Measurements from ENCODE around the gene SNRPA1.
A peak's percentile ranks its signal among the peaks of the same experiment; 100 is the strongest.

Gene SNRPA1

DNA sequence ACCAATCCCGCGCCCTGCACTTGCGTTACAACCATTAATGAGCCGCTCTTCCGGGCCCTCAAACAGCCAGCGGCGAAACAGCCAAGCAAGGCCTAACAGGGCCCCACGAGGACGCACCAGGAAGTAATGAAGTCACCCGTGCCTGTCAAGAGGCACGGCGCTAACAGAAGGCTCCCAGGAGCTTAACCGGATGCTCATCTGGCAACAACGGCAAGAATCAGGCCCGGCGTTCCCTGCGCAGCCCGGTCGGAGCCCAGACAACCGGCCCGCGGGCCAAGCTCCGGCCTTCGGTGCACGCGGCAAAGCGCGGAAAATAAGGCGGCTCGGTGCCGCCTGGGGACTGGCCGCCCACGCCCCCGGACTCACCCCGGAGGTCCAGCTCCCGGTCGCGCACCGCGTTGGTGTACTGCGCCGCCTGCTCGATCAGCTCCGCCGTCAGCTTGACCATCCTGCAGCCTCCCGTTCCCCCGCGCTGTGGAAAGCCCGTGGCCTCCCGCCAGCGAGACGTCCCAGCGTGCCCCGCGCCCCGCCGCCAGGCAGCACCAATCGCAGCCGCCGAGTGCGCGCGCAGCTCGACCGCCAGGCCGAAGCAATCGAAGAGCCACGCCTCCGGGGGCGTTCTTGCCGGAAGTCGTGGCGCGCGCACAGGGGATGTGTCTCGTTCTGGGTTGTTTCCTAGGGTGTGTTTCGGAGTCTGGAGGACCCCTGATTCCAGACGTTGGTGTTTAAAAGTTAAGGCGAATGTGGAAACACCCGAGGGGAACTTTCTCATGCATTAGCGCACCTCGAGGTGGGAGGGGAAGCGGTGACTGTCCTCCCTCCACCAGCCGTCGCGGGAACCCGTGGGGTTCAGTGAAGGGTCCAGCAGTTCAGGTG is at the start of gene SNRPA1:
SNRPA1 (minus strand) TSS at position 518 of the 876 bp plus-strand sequence; CDS start at position 448, 70 bp downstream.
- peak; percentile 97 to 98 for DNase-seq (ENCODE audit: low read depth in 2 of 2)

- DNase-seq (ENCODE audit: low read depth in 2 of 2), result no peak
Measured at GRCh38 chr15:101342056-101342455, 47.0 kb upstream of the SNRPA1 start.

DNA sequence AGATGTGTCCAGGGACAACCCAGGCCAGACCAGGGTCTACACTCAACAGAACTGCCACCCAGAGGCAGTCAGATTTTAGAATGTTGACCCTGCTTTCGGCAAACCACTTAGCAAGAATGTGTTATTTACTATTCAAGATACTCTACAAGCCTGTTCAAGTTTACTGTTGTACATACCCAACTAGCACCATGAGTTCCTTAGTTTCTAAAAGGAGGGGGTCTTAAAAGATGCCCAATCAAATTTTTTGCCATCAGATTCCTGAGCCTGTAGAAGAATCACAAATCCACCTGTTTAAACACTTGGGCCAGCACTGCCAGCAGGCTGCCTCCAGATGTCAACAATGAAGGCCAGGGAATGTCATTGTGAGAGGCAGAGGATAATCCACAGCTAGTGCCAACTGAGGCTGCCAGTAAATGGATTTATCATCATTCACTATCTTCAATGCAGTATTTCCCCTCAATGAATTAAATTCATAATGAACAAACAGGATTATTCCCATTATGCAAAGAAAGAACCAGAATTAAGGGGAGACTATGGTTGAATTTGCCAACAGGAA is 43.5 kb upstream of the SNRPA1 start:
- no peak for DNase-seq (ENCODE audit: low read depth in 2 of 2)

- no peak for DNase-seq (ENCODE audit: low read depth in 2 of 2)
Measured at GRCh38 chr15:101337976-101338375, 42.9 kb upstream of the SNRPA1 start.

DNA sequence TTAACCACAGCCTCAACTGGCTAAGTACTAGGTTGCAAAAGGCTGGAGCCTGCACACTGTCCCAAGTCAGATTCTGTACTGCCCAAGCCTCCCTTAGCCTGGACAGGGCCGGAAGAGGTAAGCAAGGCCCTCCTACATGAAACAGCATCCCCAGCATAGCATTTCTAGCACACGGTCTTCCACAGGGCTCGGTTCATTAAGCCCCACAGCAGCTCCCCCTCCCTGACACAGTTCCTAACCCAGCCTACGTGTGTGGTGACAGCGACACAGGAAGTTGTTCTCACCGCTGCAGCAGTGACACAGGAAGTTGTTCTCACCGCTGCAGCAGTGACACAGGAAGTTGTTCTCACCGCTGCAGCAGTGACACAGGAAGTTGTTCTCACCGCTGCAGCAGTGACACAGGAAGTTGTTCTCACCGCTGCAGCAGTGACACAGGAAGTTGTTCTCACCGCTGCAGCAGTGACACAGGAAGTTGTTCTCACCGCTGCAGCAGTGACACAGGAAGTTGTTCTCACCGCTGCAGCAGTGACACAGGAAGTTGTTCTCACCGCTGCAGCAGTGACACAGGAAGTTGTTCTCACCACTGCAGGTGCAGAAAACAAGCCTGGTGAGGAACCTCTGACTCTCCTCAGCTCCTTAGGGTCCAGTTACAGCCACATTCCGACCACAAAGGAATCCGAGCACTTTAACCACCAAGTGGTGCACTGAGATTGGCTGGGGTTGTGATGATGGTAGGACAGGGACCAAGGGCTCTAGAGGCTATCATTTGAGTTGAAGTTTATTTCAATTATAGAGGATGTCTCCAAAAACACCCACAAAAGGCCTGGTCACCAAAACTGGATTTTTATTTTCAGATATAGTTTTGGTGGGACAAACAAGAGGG is 39.1 kb upstream of the SNRPA1 start:
- DNase-seq (ENCODE audit: low read depth in 2 of 2), result peak; percentile 18 to 30

DNA sequence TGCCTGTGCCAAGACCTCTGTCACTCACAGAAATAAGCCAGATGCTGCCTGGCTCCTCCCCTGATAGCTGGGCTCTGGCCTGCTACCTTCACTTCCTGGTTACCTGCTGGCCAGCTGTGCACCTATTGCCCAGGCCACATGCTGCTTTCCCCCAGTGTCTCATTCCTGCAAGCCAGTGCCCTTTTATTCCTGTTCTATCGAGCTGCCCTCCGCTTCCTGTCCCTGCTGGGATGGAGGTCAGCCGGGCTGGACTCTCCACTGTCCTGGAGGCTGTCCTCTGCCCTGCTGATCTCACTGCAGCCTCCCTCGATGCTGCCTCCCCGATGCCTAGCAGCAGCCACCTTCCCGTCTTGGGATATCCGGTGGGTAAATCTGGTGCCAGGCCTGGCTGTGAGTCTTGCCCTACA is 37.0 kb upstream of the SNRPA1 start:
- DNase-seq (ENCODE audit: low read depth in 2 of 2), result no peak

GRCh38 chr15:101329867-101330380 is 34.9 kb upstream of the SNRPA1 start:
- DNase-seq (ENCODE audit: low read depth in 2 of 2), result no peak

DNA sequence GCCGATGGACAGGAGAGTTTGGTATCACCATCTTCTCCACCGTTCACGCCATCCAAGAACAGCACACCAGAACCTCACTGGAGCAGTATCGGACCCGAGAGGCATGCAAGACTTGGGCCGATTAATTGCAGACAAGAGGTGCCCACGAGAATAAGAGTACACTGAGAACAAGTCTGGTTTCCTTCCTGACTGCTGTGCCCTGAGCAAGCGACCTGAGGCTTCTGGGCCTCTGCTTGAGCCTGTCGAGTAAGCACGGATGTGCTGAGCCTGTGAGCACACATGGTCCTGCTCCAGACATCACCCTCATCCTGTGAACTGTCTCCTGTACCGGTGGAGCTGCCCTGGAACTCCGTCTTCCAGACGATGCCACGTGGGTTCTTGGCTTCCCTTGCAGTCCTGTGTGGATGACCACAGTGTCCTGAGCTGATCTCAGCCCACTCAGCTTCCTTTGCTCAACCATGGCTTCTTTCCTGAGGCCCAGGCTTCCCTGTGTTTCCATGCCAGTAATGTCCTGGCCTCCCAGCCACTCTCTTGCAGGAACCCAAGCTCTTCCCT is 34.3 kb upstream of the SNRPA1 start:
- DNase-seq (ENCODE audit: low read depth in 2 of 2), result no peak

DNA sequence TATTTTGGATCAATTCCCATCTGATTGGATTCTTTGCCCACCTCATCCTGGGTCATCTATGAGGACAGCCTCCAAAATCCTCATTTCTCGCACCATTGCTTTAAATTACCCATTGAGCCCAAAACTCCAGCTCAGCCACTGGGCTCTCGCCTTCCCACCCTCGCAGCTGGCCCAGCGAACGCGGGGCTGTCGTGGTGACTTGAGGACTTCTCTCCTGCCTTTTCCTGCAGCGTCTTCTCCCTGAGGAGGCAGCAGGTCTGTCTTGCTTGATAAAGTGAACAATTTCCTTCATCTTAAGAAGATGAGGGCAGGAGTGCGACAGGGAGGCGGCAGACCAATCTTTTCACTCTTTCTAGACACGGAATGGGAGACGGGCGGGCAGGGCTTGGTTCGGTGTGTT is 33.0 kb upstream of the SNRPA1 start:
- DNase-seq (ENCODE audit: low read depth in 2 of 2), result no peak

GRCh38 chr15:101327147-101327740 is 32.2 kb upstream of the SNRPA1 start:
- no peak for DNase-seq (ENCODE audit: low read depth in 2 of 2)

DNA sequence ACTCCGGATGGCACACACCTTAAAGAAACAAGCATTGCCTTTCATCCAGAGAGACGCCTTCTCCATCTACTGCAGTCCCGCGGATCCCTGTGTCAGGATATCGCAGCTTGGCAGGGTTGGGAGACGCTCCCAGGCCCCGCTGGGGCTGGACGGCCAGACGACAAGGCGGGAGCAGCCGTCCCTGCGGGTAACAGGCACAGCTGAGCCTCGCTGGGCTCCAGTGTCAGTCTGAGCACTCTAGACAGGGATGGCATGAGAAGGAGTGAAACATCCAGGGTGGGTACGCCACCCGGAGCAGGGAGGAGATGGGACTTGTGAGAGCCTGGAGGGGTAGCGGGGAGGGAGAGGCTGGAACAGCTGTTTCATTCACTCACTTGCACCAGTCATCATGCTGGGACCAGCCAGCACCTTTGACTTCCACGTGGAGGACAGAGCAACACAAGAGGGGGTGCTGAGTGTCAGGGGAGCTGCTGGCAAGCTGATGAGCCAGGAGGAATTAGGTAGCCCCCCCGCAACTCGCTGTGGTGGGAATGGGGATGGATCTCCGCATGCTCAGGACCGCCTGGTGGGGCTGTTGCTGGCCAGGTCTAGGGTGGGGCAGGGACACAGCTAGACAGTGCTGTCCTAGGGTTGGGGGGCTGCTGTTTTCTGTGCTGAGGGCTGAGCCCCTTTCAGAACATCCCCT is 31.6 kb upstream of the SNRPA1 start:
- no peak for DNase-seq (ENCODE audit: low read depth in 2 of 2)

DNA sequence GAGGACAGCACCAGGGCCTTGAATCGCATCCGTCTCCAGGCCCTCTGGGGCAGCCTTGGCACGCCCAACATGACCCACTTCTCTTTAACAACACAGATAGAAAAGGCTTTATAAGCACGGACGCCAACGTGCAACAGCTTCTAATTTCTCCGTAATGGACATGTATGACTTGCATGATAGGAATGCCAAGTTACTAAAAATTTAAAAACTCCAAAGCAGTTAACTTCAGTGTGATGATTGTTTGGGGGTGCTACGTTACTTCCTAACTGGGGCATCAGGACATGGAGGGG is 30.9 kb upstream of the SNRPA1 start:
- DNase-seq (ENCODE audit: low read depth in 2 of 2), result no peak

DNA sequence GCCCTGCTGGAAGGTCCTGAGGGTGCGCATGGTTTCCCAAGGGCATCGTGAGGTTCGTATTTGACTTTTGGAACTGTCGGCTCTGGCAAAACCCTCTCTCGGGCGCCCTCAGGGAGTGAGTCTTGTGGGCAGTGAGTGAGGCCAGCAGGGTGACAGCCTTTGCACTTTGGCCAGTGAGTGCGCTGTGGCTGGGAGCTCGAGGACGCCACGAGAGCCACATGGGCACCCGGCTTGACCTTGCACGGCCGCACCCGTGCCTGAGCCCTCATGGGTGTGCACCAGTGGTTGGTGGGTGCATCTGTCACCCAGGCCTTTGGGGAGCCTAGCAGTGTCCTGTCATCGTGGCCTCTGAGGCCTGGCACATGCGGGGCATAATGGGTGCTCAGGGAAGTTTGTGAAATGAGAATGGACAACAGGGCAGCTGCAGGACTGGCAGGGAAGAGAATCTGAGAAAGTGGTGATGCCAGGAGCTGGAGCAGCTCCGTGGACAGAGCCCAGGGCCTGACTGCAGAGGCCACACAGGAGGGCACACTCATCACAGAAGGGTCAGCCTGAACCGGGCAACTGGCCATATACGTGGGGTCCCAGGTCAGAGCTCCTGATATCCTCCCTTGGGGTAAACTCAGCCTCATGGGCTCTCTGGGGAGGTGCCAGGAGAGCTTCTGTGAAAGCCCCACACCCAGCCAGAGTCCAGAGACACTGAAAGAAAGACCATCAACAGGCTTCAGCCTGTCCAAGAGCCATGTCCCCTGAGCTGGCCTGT is 30.4 kb upstream of the SNRPA1 start:
- DNase-seq (ENCODE audit: low read depth in 2 of 2), result no peak

DNA sequence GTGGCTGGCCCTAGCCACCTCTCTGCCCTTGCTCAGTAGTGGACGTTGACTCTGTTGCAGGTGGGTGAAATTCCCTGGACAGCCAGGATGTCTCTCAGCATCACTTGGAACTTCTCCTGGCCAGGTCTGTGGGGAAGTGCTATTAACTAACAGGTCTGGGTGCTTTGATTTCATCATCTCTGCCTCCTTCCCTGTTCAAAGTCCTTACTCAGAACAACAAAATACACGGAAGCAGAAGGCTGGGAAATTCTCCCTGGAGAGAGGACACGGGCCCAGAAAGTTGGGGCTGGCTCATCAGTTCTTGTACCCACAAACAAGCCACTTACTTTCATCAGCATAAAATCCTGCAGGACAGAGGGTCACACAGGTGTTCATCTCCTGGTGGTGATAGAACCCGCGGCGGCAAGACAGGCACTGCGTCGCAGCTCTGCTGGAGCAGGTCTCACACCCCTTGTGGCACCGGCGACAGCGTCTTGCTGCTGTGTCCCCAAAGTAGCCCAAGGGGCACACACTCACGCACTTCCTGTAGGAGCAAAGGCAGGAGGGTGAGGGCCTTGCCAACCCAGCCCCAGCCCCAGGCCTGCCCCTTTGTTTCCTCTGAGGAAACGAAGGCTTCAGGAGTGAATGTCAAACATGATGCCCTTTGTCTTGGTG is 29.6 kb upstream of the SNRPA1 start:
- no peak for DNase-seq (ENCODE audit: low read depth in 2 of 2)

DNA sequence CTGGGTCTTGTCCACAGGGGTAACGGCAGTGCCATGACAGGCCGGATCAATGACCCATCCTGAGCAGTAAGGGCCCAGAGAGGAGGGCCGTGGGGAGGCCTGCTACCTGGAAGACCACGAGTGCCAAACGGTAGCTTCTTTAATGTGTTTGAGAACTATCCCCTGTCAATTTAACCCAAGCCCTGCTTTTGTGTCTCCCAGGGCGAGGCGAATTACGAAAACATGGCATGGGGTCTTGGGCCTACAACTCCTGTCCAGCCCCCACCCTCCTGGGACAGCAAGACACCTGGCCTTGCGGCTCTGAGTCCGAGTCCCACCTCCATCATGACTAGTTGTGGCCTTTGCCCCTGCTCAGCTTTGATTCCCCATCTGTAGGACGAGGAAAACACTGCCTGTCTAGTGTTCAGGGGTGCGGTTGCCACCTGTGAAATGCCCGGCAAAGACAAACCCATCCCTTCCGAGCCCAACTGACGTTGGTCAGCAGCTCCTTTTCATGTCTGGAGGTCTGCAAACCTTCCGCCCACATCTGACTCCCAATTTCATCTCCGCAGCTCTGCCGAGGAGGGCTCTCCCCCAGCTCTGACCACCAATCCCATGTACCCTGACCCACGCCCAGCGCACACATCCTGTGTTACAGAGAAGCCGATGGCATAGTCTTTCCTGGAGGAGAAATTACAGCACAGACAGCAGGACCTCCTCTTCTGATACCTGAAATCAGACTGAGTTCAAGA is 28.9 kb upstream of the SNRPA1 start:
- no peak for DNase-seq (ENCODE audit: low read depth in 2 of 2)

DNA sequence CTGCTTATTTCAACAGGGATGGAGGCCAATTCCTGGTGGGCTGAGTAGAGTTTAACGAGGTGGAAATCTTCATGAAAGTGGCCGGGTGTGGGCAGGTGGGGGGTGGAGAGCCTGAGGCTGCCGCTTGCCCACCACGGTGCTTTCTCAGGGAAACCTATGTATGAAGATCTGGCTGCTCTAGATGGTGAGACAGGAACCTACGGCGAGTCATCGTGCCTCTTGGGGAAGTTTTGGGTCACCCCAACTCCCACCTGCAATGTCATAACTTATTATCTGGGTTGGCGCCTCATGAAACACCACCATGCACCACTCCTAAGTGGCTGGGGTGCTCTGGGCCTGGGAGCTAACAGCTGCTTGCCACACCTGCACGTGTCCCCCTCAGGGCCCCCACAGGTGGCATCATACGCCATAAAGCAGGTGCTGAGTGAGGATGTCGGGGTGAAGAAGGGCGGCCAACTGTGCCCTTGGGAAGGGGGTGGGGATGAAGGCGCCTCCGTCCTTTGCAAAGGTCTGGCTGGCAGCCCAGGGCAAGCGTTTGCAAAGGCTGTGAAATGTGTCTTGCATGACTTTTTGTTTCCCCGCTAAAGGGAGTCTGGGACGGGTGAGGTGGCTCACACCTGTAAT is 27.9 kb upstream of the SNRPA1 start:
- no peak for DNase-seq (ENCODE audit: low read depth in 2 of 2)

DNA sequence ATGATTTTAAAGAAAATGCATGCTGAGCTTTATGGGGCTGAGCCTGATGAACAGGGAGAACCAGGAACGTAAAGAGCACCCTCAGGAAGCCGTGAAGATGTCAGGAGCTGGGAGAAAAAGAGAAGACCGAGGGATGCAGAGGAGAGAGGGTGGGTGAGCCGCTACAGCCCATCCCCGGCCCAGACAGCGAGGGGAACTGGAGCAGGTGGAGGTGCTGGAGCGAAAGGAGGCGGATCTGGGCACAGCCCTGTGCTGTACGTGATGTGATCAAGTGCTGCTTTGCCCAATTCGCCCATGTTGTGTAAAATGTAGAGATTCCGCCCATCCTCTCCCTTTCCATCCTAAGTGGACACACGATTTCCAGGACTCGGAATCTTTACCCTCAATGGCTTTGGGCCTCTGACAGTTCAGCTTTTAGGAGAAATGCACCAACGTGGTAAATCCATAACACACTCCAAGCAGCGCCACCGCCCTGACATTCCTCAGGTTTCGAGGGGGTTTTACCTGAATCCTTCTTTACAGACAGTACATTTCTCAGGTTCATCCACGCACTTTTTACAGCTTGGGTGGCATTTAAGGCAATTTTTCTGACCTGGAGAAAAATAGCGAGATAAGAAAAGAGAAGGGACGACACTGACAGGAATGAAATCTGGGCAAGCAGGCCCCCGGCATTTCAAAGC is 27.1 kb upstream of the SNRPA1 start:
- no peak for DNase-seq (ENCODE audit: low read depth in 2 of 2)

DNA sequence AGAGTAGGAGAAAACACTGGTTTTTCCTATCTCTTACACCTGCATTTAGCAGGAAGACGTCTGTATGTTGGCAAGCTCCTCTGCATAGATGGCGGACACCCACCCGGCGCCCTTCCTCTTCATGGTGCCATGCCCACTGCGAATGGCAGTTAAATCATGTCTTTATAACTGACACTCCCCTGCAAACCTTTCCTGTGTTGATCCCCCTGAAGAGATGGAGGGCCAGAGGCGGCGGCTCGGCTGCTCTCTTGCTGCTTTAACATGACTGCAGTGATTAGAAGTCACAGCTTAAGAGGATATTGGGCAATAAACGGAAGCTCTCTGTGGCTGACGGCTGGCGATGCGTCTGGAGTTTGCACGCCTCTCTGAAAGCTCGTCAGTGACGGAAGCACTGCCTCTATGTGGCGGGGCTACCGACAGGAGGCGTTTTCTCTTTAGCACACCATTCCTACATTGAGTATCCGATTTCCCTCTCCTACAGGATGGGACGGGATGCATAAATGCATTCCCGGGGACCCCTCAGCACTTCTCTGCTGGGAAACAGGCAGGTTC is 25.5 kb upstream of the SNRPA1 start:
- peak; percentile 31 to 35 for DNase-seq (ENCODE audit: low read depth in 2 of 2)
